Neural crest cell (in vitro differentiated cells): ENCODE data around the gene APBA1. TPM values are rescaled to one million over a fixed set of nuclear protein-coding genes. Genes with fewer than 3 reads are reported as not detected.

Source experiments
- DNase-seq: peaks from one replicate; pipeline ENCODE4 v3.0.0; 2021; ENCODE audit warnings: low read depth, mixed read lengths, low spot score
- H3K27ac Mint-ChIP-seq: one replicate; pipeline ENCODE4 v1.8.0; 2021; ENCODE audit warnings: mild to moderate bottlenecking, mixed read lengths; ENCODE audit not compliant: unreplicated experiment
- H3K27me3 Mint-ChIP-seq: 2 replicates; pipeline ENCODE4 v1.8.0; 2021; ENCODE audit warnings: low read depth, mild to moderate bottlenecking, mixed read lengths
- H3K36me3 Mint-ChIP-seq: 2 replicates; pipeline ENCODE4 v1.8.0; 2021; ENCODE audit warnings: low read depth, mild to moderate bottlenecking, mixed read lengths
- H3K4me1 Mint-ChIP-seq: 2 replicates; pipeline ENCODE4 v1.8.0; 2021; ENCODE audit warnings: mixed read lengths
- H3K4me3 Mint-ChIP-seq: one replicate; pipeline ENCODE4 v1.8.0; 2021; ENCODE audit warnings: mild to moderate bottlenecking, mixed read lengths
- H3K9me3 Mint-ChIP-seq: 2 replicates; pipeline ENCODE4 v1.8.0; 2021; ENCODE audit warnings: mixed read lengths
- CTCF ChIP-seq: fragments of 200-600 bp; sonication (generic); conservative IDR thresholded peaks from 2 replicates; pipeline ENCODE4 v1.5.0; 2021; ENCODE audit warnings: antibody characterized with exemption, mild to moderate bottlenecking
- total RNA-seq: library from RNA; stranded (reverse); gene quantifications from 2 replicates; pipeline ENCODE4 v1.2.1, GENCODE V29; 2021

Gene APBA1
- total RNA-seq, 1 donor from 2014 or later = 3.7 TPM

DNA sequence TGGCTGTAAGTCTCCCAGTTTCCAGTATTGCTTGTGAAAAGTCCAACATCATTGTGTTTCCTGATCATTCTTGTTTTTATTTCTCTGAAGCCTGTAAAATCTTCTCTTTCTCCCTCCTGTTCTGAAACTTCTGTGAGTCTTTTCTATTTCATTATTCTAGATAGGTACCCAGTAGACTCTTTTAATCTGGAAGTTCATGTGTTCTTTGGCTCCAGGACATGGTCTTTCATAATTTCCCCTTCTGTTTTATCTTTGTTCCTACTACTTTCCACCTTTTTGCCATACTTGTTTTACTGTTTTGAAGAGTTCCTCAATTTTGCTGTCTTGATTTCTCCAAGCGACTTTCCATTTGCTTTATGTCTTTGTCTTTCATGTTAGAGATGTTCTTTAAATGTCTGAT is 168.1 kb downstream of the APBA1 start:
- H3K4me1 Mint-ChIP-seq = peaks cover 17% of the 10 kb centered on the region
- H3K9me3 Mint-ChIP-seq = no peaks in the 10 kb centered on the region
- H3K27ac Mint-ChIP-seq = no peak overlapping the region
- H3K27me3 Mint-ChIP-seq = peaks cover 2% of the 10 kb centered on the region
- no peak for DNase-seq
- H3K36me3 Mint-ChIP-seq = no peaks in the 10 kb centered on the region
- TF ChIP-seq CTCF = no peak
- H3K4me3 Mint-ChIP-seq = no peak overlapping the region

DNA sequence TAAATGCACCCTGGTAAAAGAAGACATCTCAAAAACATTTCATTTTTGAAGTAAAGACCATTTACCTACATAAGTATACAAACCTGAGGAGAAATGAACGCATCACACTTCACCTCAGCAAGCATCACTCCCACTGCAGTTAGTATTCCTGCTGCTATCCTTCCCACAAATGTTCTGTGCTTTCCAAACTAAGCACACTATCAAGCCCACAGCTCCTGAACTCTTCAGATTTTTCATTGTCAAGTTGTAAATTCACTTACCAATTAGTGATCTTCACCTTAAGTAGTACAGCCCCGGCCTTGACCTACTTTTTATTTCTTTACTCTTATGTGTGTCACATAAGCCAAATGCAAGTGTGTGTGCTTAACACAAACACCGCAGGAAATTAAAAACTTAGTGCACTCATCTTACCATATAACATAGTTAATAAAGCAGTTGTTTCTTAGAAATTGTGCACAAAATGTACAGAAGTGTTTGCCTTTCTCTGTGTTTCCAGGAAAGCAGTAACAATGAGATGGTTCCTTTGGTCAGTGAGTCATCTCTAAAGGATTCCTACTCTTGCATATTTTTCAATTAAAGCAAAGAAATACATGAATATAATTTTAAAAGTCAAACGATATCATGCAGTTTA is 169.4 kb downstream of the APBA1 start:
- no peak overlapping the region for H3K4me3 Mint-ChIP-seq

DNA sequence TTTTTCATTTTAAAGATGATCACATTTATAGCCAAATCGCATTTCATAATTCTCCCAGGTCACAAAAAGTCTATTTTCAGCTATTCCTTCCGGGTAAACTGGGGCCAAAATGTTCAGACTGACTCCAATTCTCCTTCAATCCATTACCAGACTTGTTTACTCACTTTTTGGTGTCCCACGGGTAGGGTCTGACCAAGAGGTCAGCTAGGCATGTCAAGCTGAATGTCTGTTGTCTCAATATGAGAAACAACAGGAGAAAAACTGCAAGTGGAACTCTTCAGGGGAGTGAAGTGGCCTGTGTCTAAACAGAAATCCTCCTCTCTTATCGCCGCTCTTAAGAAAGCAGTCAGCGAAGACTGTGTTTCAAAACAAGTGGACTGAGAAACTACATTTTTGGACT is 171.3 kb downstream of the APBA1 start:
- H3K36me3 Mint-ChIP-seq = no peaks in the 10 kb centered on the region
- peaks cover 21% of the 10 kb centered on the region for H3K4me1 Mint-ChIP-seq
- H3K9me3 Mint-ChIP-seq = no peaks in the 10 kb centered on the region
- TF ChIP-seq CTCF = no peak
- H3K27ac Mint-ChIP-seq = no peak overlapping the region
- no peak for DNase-seq
- no peak overlapping the region for H3K4me3 Mint-ChIP-seq
- peaks cover 8% of the 10 kb centered on the region for H3K27me3 Mint-ChIP-seq

More for the DNA sequence above, 169.4 kb downstream of the APBA1 start:
- H3K9me3 Mint-ChIP-seq = no peaks in the 10 kb centered on the region
- peaks cover 5% of the 10 kb centered on the region for H3K27me3 Mint-ChIP-seq
- no peaks in the 10 kb centered on the region for H3K36me3 Mint-ChIP-seq
- no peak for DNase-seq
- TF ChIP-seq CTCF = no peak
- H3K4me1 Mint-ChIP-seq = peaks cover 18% of the 10 kb centered on the region
- H3K27ac Mint-ChIP-seq = no peak overlapping the region

- no peak for DNase-seq
- Mint-ChIP-seq H3K27me3 (peaks cover 8% of the 10 kb centered on the region), H3K27ac (no peak overlapping the region), H3K4me3 (no peak overlapping the region), H3K9me3 (no peaks in the 10 kb centered on the region), H3K4me1 (peaks cover 21% of the 10 kb centered on the region), H3K36me3 (no peaks in the 10 kb centered on the region)
- TF ChIP-seq CTCF = no peak
Observed at GRCh38 chr9:69499959-69500358, 172.2 kb downstream of the APBA1 start.

GRCh38 chr9:69499407-69499806 is 172.8 kb downstream of the APBA1 start:
- H3K4me3 Mint-ChIP-seq = no peak overlapping the region
- no peaks in the 10 kb centered on the region for H3K36me3 Mint-ChIP-seq
- no peaks in the 10 kb centered on the region for H3K9me3 Mint-ChIP-seq
- H3K27ac Mint-ChIP-seq = no peak overlapping the region
- no peak for TF ChIP-seq CTCF
- peaks cover 21% of the 10 kb centered on the region for H3K4me1 Mint-ChIP-seq
- peaks cover 8% of the 10 kb centered on the region for H3K27me3 Mint-ChIP-seq
- no peak for DNase-seq

DNA sequence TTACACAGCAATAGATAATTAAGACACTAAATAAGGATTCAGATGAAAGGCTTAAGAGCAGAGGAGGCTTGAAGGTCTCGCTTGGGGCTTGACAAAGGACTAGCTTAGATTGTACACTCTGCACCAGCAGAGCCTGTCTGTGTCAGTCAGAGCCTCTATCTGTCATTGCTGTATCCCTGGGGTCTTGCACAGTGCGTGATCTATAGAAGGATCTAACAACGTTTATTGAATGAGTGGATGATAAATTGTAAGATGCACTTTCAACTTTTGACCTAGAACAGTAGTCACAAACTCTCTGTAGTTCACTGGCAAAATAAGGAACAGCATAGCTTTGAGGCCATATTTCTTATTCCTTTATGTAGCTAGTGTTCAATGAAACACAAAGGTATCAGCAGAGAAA is 173.7 kb downstream of the APBA1 start:
- DNase-seq = no peak
- H3K27ac Mint-ChIP-seq = no peak overlapping the region
- H3K27me3 Mint-ChIP-seq = peaks cover 8% of the 10 kb centered on the region
- H3K4me1 Mint-ChIP-seq = peaks cover 21% of the 10 kb centered on the region
- H3K4me3 Mint-ChIP-seq = no peak overlapping the region
- H3K9me3 Mint-ChIP-seq = no peaks in the 10 kb centered on the region
- TF ChIP-seq CTCF = no peak
- H3K36me3 Mint-ChIP-seq = no peaks in the 10 kb centered on the region
